ENCODE results near the gene FNDC3B.

DNA sequence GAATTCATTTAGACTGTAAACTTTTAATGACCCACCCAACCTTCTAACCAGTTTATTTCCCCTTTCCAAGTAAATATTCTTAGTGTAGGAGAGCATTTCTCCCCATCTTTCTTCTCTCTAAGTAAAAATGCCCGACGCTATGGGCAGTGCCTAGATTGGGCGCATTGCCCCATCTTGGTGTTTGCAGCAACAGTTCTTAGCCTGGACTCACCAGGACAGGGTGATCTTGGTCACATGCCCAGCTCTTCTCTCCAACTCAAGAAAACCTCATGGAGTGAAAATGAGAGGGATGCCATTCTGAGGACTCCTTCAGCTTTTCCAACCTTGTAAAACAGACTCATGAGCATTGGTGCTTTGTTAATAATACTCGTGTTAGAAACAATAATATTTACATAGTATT lies 332.2 kb downstream of the FNDC3B start:
- no peak for TF ChIP-seq POLR2A (IDR thresholded peaks at IDR 0.05)
- TF ChIP-seq, protein P1, sequence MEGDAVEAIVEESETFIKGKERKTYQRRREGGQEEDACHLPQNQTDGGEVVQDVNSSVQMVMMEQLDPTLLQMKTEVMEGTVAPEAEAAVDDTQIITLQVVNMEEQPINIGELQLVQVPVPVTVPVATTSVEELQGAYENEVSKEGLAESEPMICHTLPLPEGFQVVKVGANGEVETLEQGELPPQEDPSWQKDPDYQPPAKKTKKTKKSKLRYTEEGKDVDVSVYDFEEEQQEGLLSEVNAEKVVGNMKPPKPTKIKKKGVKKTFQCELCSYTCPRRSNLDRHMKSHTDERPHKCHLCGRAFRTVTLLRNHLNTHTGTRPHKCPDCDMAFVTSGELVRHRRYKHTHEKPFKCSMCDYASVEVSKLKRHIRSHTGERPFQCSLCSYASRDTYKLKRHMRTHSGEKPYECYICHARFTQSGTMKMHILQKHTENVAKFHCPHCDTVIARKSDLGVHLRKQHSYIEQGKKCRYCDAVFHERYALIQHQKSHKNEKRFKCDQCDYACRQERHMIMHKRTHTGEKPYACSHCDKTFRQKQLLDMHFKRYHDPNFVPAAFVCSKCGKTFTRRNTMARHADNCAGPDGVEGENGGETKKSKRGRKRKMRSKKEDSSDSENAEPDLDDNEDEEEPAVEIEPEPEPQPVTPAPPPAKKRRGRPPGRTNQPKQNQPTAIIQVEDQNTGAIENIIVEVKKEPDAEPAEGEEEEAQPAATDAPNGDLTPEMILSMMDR (IDR thresholded peaks at IDR 0.05): no peak
